Kasumi-1 (cell line): ENCODE data around the gene FAM167B.

Experiments
- DNase-seq, 2 experiments: peaks; one replicate each; lab custom pipeline; 2025; lab: John Stamatoyannopoulos, UW

Gene FAM167B

DNA sequence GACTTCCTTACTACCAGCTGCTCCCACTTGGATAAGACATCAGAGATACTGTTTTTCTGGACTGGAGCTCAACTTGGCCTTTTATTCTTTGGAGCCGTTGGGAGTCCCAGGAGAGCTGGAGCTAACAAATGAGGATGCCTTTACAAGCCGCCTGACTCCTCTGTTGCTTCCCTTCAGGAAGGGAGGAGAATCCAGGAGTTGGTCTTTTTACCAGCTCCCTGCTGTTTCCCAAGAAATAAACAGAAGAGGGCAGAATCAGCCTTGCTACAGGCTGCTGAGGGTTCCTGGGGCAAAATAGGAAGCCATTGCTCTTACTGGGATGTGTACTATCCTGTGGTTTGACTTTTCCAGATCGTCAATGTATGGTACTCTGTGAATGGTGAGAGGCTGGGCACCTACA, 23.3 kb upstream of the FAM167B start:
- no peak for DNase-seq

GRCh38 chr1:32224285-32224684, 22.7 kb upstream of the FAM167B start:
- no peak for DNase-seq

- no peak for DNase-seq
Observed at GRCh38 chr1:32228771-32229170, 18.3 kb upstream of the FAM167B start.

- no peak for DNase-seq
Observed at GRCh38 chr1:32231843-32232432, 15.1 kb upstream of the FAM167B start.

DNA sequence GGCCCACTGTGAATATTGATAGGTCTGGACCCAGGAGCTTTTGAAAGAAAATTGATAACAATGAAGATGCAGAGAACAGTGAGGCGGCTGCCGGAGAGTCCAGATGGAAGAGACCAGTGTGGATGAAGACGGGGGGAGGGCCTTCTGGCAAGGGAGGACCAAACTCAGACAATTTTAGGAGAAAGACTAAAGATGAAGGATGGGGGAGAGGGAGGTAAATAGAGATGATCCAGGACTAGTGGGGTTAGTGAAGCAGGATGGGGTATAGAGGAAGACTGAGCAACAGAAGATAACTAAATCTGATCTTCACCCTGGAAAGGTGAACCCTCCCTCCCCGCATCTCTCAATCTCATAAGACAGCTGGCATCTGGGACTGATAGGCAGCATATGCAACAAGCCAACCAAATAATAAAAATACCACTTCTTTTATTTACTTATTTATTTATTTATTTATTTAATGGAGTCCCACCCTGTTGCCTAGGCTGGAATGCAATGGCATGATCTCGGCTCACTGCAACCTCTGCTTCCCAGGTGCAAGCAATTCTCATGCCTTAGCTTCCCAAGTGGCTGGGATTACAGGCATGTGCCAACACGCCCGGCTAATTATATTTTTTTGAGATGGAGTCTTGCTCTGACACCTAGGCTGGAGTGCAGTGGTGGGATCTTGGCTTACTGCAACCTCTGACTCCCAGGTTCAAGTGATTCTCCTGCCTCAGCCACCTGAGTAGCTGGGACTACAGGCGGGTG, 14.3 kb upstream of the FAM167B start:
- DNase-seq, result no peak

GRCh38 chr1:32234792-32235191, 12.2 kb upstream of the FAM167B start:
- no peak for DNase-seq

GRCh38 chr1:32239337-32239736, 7.7 kb upstream of the FAM167B start:
- no peak for DNase-seq

- DNase-seq, result no peak
Observed at GRCh38 chr1:32239790-32240139, 7.3 kb upstream of the FAM167B start.

- peak; percentile 51 to 68 for DNase-seq
Observed at GRCh38 chr1:32240140-32240951, 6.7 kb upstream of the FAM167B start.

DNA sequence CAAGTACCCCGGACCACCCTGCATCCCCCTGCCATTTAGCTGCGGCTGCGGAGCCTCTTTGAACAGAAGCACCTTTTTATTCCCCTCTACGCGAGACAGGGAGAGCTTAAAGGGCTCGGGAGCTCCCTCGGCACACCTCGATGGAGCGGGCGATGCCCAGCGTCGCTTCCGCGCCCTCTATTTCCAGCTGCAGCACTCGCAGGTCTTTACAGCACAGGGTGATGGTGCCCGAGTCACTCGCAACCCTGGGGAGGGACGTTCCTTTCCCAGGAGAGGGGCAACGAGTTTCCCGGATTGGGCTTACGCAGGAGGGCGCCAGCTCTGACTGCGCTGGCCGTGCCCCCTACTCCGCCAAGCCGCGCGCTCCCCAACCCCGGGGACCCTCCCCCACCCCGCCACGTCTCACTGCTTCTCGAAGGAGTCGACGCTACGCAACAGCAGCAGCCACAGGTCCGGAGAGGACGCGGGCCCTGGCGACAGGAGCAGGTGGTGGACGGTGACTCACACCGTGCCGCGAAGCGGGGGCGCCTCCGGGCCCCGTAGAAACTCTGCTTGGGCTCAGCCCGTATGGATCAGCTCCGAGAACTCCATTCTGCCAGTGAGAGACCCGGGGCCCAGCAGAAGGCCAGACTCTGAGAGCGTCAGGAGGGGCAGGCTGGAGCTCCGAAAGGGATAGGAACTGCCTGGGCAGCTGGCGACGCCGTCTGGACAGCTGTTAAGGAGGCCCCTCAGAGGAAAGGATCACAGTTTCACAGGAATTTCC, 5.8 kb upstream of the FAM167B start:
- DNase-seq, result peak in 1 of 2 experiments; percentile 33

- peak; percentile 58 to 61 for DNase-seq
Observed at GRCh38 chr1:32242341-32242851, 4.6 kb upstream of the FAM167B start.

DNA sequence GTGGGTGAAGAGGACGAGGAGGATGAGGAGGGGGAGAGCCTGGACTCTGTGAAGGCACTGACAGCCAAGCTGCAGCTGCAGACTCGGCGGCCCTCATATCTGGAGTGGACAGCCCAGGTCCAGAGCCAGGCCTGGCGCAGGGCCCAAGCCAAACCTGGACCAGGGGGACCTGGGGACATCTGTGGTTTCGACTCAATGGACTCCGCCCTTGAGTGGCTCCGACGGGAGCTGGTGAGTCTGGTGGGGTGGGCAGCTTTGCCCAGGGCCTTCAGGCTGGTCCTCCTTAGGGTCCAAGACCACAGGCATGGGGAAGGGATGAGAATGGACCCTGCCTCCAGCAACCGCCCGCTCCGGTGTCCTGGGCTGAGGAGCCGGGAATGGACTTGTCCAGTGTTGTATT, 430 bp downstream of the FAM167B start:
- DNase-seq, result no peak

DNA sequence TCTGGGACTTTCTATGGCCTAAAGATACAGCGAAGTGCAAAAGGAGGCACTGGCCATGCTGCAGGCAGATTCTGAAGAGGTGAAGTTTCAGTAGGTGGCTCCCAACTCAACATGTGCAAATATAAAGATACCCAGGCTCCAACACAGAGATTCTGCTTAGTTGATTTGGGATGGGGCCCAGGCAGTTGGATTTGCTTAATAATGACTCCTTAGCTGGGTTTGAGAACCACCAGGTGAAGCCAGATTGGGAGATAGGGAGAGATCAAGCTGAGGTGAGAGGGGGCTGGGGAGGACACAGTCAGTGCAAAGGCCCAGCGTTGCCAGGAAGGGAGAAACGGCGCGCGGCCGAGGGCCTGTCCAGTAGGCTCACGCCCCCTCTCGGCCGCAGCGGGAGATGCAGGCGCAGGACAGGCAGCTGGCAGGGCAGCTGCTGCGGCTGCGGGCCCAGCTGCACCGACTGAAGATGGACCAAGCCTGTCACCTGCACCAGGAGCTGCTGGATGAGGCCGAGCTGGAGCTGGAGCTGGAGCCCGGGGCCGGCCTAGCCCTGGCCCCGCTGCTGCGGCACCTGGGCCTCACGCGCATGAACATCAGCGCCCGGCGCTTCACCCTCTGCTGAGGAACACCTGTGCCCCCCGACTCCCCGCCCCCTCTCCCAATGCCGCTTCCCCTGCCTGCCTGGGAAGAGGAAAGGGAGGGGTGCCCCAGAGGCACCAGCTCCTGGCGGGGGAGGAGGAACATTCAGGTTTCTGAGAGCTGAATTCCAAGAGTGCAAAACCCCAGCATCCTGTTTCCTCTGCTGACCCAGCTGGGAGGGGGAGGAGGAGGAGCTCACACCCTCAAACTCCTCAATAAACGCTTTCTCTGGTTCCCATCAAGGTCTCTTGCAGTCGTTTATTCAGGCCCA, 1.2 kb downstream of the FAM167B start:
- DNase-seq, result peak; percentile 54 to 61

- peak; percentile 60 to 71 for DNase-seq
Observed at GRCh38 chr1:32249831-32250525, 3.0 kb downstream of the FAM167B start.

DNA sequence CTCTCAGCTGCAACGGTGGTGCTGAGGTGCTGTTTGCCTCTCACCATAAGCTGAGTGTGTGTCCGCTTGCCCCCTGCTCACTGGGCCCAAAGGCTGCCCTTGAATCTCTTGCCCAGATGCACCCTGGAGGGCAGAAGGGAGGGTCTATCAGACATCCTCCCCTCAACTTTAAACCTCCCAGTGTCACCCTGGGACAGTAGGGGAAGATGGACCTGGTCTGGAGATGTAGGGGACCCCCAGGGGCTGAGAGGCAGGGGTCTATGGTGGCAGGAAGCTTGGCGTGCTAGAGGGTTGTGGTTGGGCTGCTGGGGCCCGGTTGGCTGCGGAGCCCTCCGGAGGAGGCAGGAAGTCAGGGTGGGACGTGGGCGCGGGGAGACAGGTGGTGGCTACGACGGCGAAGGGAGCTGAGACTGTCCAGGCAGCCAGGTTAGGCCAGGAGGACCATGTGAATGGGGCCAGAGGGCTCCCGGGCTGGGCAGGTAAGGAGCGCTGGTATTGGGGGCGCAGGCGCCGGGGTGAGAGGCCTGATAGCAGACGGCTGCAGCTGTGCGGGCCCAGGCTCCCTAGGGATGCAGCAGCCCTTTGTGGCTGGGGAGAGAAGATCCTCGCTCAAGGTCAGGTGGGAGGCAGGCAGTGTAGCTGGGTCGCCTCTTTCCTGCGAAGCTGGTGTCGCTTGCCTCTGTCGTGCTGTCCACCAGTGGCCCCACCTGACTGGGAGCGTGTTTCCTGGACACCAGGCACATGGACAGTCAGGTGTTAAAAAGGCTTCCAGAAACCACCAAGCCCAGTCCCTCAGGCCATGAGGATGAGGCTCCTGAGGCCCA, 4.1 kb downstream of the FAM167B start, which contains the start of gene LCK:
TSS of gene LCK (plus strand) at position 373 of the 824 bp plus-strand sequence. CDS start 23,065 bp downstream, outside the sequence.
- no peak for DNase-seq

DNA sequence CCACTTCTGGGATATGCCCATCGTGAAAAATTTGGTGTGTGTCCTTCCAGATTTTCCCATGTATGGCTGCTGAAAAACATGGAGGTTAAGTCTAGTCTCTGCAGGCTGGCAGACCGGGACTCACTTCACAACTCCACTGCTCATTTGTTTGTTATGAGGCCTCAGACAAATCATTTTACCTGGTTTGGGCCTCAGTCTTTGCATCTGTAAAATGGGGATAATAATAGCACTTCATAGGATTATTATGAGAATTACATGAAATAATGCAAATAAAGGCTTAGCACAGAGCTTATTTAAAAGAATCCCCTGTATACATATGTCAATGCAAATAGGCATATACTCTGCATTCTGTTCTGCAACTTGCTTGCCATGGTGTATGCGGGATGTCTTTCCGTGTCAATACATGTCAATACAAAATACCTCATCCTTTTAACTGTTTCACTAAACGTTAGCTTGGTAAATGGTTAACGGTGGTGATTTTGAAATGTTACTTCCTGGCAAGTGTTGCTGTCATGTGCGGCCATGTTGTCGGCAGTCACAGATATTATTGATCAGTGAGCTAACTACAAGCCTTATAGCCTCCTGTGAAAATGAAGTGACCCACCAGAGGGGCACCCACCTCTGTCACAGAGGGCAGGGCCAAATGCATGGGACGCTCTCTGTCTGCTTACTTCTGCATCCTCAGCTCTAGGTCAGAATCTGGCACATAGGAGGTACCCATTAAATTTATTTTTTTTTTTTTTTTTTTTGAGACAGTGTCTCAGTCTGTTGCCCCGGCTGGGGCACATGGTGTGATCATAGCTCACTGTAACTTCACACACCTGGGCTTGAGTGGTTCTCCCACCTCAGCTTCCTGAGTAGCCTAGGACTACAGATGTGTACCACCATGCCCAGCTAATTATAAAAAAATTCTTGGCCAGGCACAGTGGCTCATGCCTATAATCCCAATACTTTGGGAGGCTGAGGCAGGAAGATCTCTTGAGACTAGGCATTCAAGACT, 8.3 kb downstream of the FAM167B start:
- DNase-seq, result no peak

GRCh38 chr1:32256473-32257226, 9.6 kb downstream of the FAM167B start:
- no peak for DNase-seq

DNA sequence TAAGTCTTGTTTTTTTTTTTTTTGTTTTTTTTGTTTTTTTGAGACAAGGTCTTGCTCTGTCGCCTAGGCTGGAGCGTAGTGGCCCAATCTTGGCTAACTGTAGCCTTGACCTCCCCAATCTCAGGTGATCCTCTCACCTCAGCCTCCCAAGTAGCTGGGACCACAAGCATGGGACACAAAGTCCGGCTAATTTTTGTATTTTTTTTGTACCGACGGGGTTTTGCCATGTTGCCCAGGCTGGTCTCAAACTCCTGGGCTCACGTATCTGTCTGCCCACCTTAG, 10.1 kb downstream of the FAM167B start:
- DNase-seq, result no peak
